GM18507 (cell line): Measurements from ENCODE around the gene KCNH4.

Source experiments
- DNase-seq: peaks from one replicate; pipeline ENCODE4 v3.0.0; 2011; ENCODE audit warnings: low read depth; ENCODE audit not compliant: insufficient read length; ENCODE audit errors: extremely low spot score
- FAIRE-seq: peaks from 2 replicates; lab custom pipeline; 2011; peaks lifted over from hg19 to GRCh38; lab: Jason Lieb, UNC

KCNH4 gene

GRCh38 chr17:42181851-42182207 lies 887 bp upstream of the KCNH4 start:
- DNase-seq (no peak), FAIRE-seq (no peak)

GRCh38 chr17:42180411-42180921 lies 476 bp downstream of the KCNH4 start:
- FAIRE-seq (no peak), DNase-seq (no peak)

GRCh38 chr17:42179911-42180410 lies 981 bp downstream of the KCNH4 start:
- no peak for DNase-seq
- FAIRE-seq: no peak

GRCh38 chr17:42179335-42179734 lies 1.6 kb downstream of the KCNH4 start:
- FAIRE-seq (peak; percentile 67), DNase-seq (no peak)

GRCh38 chr17:42178817-42179216 lies 2.1 kb downstream of the KCNH4 start:
- FAIRE-seq (peak; percentile 95), DNase-seq (peak; percentile 47)

GRCh38 chr17:42177684-42178083 lies 3.3 kb downstream of the KCNH4 start:
- no peak for DNase-seq
- no peak for FAIRE-seq

GRCh38 chr17:42174126-42174783 lies 6.7 kb downstream of the KCNH4 start:
- DNase-seq: no peak
- FAIRE-seq: no peak

GRCh38 chr17:42171831-42172230 lies 9.1 kb downstream of the KCNH4 start:
- no peak for DNase-seq
- no peak for FAIRE-seq

GRCh38 chr17:42169351-42169750 lies 11.6 kb downstream of the KCNH4 start:
- DNase-seq (no peak), FAIRE-seq (no peak)

- DNase-seq (no peak), FAIRE-seq (no peak)
Observed at GRCh38 chr17:42167807-42168206, 13.1 kb downstream of the KCNH4 start.

- FAIRE-seq: no peak
- no peak for DNase-seq
Observed at GRCh38 chr17:42166196-42166763, 14.7 kb downstream of the KCNH4 start.

- no peak for DNase-seq
- no peak for FAIRE-seq
Observed at GRCh38 chr17:42165751-42166150, 15.2 kb downstream of the KCNH4 start.

GRCh38 chr17:42163696-42164407 lies 17.1 kb downstream of the KCNH4 start:
- FAIRE-seq (no peak), DNase-seq (no peak)

GRCh38 chr17:42163113-42163512 lies 17.8 kb downstream of the KCNH4 start:
- DNase-seq: no peak
- FAIRE-seq: no peak

- no peak for FAIRE-seq
- DNase-seq: no peak
Observed at GRCh38 chr17:42160531-42160910, 20.4 kb downstream of the KCNH4 start.

GRCh38 chr17:42159796-42160530 lies 21.0 kb downstream of the KCNH4 start:
- DNase-seq (no peak), FAIRE-seq (no peak)

GRCh38 chr17:42155614-42156045 lies 25.3 kb downstream of the KCNH4 start:
- FAIRE-seq: no peak
- no peak for DNase-seq

- no peak for DNase-seq
Observed at GRCh38 chr17:42153919-42154742, 26.8 kb downstream of the KCNH4 start.

GRCh38 chr17:42146911-42147607 lies 33.9 kb downstream of the KCNH4 start:
- FAIRE-seq: no peak
- no peak for DNase-seq

More at GRCh38 chr17:42153919-42154742, 26.8 kb downstream of the KCNH4 start:
- peak; percentile 46 for FAIRE-seq
